Measurements from ENCODE around the gene RBM12. TPM values are rescaled to one million over a fixed set of nuclear protein-coding genes. Genes with fewer than 3 reads are reported as not detected.
A peak's percentile ranks its signal among the peaks of the same experiment; 100 is the strongest.
"Not testable (repeated sequence)": the region's sequence is repeated elsewhere in the genome, so short reads cannot be mapped to it uniquely, and the experiment has no call there.

Gene RBM12
- 10 to 100 TPM; 21.0 to 46.7 (median 28.3) TPM for total RNA-seq
- 1 to 10 TPM; 6.2 to 9.7 TPM for polyA plus RNA-seq

GRCh38 chr20:35664466-35665206, at the start of gene RBM12, which contains the start of gene CPNE1:
Gene RBM12 (minus strand): TSS chr20:35664900. CDS start chr20:35655322, 9,578 bp downstream.
Gene CPNE1 (minus strand): TSS chr20:35664900. CDS start chr20:35632923, 31,977 bp downstream.
- H3K27ac ChIP-seq = peak within 1 kb of the TSS; percentile 89 to 98 (median 98)
- DNase-seq (peak; percentile 91 to 98 (median 93)), ATAC-seq (peak; percentile 93 to 97 (median 96)), FAIRE-seq (no peak)
- intact Hi-C loops (cut with DNase I) = no loop called here
- no peaks in the 10 kb centered on the region for H3K27me3 ChIP-seq
- TF ChIP-seq CTCF (IDR thresholded peaks at IDR 0.05) = no peak
- peaks cover 0 to 8% (median 0%) of the 10 kb centered on the region in 3 donors for H3K36me3 ChIP-seq
- 0 to 1% methylated on average over 54 to 61 of the region's 61 CpGs for WGBS, 2 donors
- H3K9me3 ChIP-seq = no peaks in the 10 kb centered on the region
- H3K4me1 ChIP-seq = peaks cover 18 to 28% (median 23%) of the 10 kb centered on the region in 3 donors
- peak within 1 kb of the TSS; percentile 74 to 83 (median 80) for H3K4me3 ChIP-seq

GRCh38 chr20:35714127-35714526, 49.4 kb upstream of the RBM12 start:
- Histone ChIP-seq H3K27ac (no peak overlapping the region), H3K4me1 (peaks cover 0 to 7% (median 0%) of the 10 kb centered on the region in 3 donors), H3K4me3 (no peak overlapping the region), H3K36me3 (peaks cover 10 to 93% (median 57%) of the 10 kb centered on the region in 3 donors), H3K27me3 (no peaks in the 10 kb centered on the region), H3K9me3 (no peaks in the 10 kb centered on the region)
- 69 to 81% methylated on average over 4 of the region's 4 CpGs for WGBS, 2 donors
- DNase-seq (no peak), FAIRE-seq (no peak), ATAC-seq (no peak)
- intact Hi-C loops (cut with DNase I) = no loop called here
- no peak for TF ChIP-seq CTCF (IDR thresholded peaks at IDR 0.05)

- intact Hi-C loops (cut with DNase I) = not testable (repeated sequence)
- peaks cover 10 to 92% (median 55%) of the 10 kb centered on the region in 3 donors for H3K36me3 ChIP-seq
Measured at GRCh38 chr20:35713120-35713519, 48.4 kb upstream of the RBM12 start.

GRCh38 chr20:35711588-35712209, 47.0 kb upstream of the RBM12 start:
- FAIRE-seq (no peak), ATAC-seq (no peak), DNase-seq (no peak)
- Histone ChIP-seq H3K4me1 (peaks cover 0 to 7% (median 0%) of the 10 kb centered on the region in 3 donors), H3K36me3 (peaks cover 4 to 87% (median 52%) of the 10 kb centered on the region in 3 donors), H3K27ac (no peak overlapping the region), H3K27me3 (no peaks in the 10 kb centered on the region), H3K4me3 (no peak overlapping the region), H3K9me3 (no peaks in the 10 kb centered on the region)
- WGBS, 2 donors = 67 to 75% methylated on average over 6 of the region's 6 CpGs
- no peak for TF ChIP-seq CTCF (IDR thresholded peaks at IDR 0.05)
- intact Hi-C loops (cut with DNase I) = no loop called here

More at GRCh38 chr20:35713120-35713519, 48.4 kb upstream of the RBM12 start:
- 84 to 86% methylated on average over 9 of the region's 9 CpGs for WGBS, 2 donors
- H3K4me3 ChIP-seq, DNase-seq, H3K27me3 ChIP-seq, H3K4me1 ChIP-seq, ATAC-seq, H3K9me3 ChIP-seq, H3K27ac ChIP-seq, FAIRE-seq: not testable (repeated sequence)

GRCh38 chr20:35710884-35711587, 46.3 kb upstream of the RBM12 start:
- intact Hi-C loops (cut with DNase I) = no loop called here
- H3K27ac ChIP-seq = no peak overlapping the region
- 33 to 45% methylated on average over 6 of the region's 6 CpGs for WGBS, 2 donors
- peaks cover 0 to 7% (median 0%) of the 10 kb centered on the region in 3 donors for H3K4me1 ChIP-seq
- ATAC-seq = no peak
- no peaks in the 10 kb centered on the region for H3K9me3 ChIP-seq
- no peak for DNase-seq
- no peak overlapping the region for H3K4me3 ChIP-seq
- no peak for TF ChIP-seq CTCF (IDR thresholded peaks at IDR 0.05)
- H3K36me3 ChIP-seq = peaks cover 0 to 87% (median 52%) of the 10 kb centered on the region in 3 donors
- FAIRE-seq = no peak
- H3K27me3 ChIP-seq = no peaks in the 10 kb centered on the region

All from pancreas (tissue), 10 donors.